ENCODE measurements around the gene SLC27A4. TPM values are rescaled to one million over a fixed set of nuclear protein-coding genes. Genes with fewer than 3 reads are reported as not detected.
A peak's percentile ranks its signal among the peaks of the same experiment; 100 is the strongest.
"Not testable (repeated sequence)": the region's sequence is repeated elsewhere in the genome, so short reads cannot be mapped to it uniquely, and the experiment has no call there.

Gene SLC27A4
- total RNA-seq, 1 donor from 2014 or later = 9.4 TPM

DNA sequence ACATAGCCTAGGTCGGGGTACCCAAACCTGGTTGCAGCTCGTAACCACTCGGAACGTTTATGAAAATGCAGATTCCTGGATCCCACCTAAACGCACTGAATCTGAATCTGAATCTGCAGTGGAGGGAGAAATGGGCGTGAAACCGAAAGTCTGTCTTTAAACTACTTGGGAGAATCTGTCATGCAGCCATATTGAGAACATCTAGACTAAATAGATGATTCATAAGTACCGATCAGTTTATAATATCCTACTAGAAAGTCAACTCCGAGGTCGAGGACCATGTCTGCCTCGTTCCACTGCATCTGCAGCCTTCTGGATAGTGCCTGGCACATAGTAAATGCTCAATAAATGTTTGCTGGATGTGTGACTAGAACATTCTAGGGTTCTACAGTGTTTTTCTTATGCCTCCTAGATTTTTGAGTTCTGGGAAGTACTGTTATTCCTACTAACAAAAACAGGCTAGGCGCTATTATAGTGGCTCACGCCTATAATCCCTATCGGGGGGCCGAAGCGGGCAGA, 17.1 kb upstream of the SLC27A4 start:
- Histone ChIP-seq H3K4me3 (ENCODE audit: low read length in 3 of 3) (peak overlapping the region; percentile 81 to 100 (median 100)), H3K9me3 (ENCODE audit: control insufficient read depth in 3 of 3, low read length in 3 of 3) (no peaks in the 10 kb centered on the region), H3K9ac (ENCODE audit: low read depth in 1 of 3, low read length in 3 of 3) (peak overlapping the region; percentile 67 to 99 (median 98)), H3K36me3 (ENCODE audit: control insufficient read depth in 3 of 3, insufficient read depth in 3 of 3, low read length in 3 of 3) (peaks cover 20 to 35% (median 29%) of the 10 kb centered on the region in 3 donors), H3K4me1 (ENCODE audit: control insufficient read depth in 3 of 3, insufficient read depth in 3 of 3, low read length in 3 of 3) (peaks cover 18 to 32% (median 23%) of the 10 kb centered on the region in 3 donors), H3K27ac (ENCODE audit: low read depth, low read length) (peak overlapping the region; percentile 74), H3K27me3 (ENCODE audit: control insufficient read depth in 3 of 3, insufficient read depth in 3 of 3, low read length in 3 of 3) (no peaks in the 10 kb centered on the region)

DNA sequence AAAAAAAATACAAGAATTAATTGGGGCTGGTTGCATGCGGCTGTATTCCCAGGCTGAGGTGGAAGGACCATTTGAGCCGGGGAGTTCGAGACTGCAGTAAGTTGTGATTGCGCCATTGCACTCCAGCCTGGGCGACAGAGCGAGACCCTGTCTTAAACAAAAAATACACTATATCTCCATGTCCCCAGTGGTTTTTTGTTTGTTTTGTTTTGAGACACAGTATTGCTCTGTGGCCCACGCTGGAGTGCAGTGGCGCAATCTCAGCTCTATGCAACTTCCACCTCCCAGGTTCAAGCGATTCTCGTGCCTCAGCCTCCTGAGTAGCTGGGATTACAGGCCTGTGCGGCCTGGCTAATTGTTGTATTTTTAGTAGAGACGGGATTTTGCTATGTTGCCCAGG, 16.5 kb upstream of the SLC27A4 start:
- Histone ChIP-seq H3K4me1 (ENCODE audit: control insufficient read depth in 3 of 3, insufficient read depth in 3 of 3, low read length in 3 of 3) (peaks cover 18 to 32% (median 23%) of the 10 kb centered on the region in 3 donors), H3K36me3 (ENCODE audit: control insufficient read depth in 3 of 3, insufficient read depth in 3 of 3, low read length in 3 of 3) (peaks cover 21 to 40% (median 28%) of the 10 kb centered on the region in 3 donors), H3K9ac (ENCODE audit: low read depth in 1 of 3, low read length in 3 of 3) (peak overlapping the region in 2 of 3 donors; percentile 67 to 98), H3K27ac (ENCODE audit: low read depth, low read length) (no peak overlapping the region), H3K9me3 (ENCODE audit: control insufficient read depth in 3 of 3, low read length in 3 of 3) (no peaks in the 10 kb centered on the region), H3K27me3 (ENCODE audit: control insufficient read depth in 3 of 3, insufficient read depth in 3 of 3, low read length in 3 of 3) (no peaks in the 10 kb centered on the region), H3K4me3 (ENCODE audit: low read length in 3 of 3) (peak overlapping the region; percentile 81 to 100 (median 100))

DNA sequence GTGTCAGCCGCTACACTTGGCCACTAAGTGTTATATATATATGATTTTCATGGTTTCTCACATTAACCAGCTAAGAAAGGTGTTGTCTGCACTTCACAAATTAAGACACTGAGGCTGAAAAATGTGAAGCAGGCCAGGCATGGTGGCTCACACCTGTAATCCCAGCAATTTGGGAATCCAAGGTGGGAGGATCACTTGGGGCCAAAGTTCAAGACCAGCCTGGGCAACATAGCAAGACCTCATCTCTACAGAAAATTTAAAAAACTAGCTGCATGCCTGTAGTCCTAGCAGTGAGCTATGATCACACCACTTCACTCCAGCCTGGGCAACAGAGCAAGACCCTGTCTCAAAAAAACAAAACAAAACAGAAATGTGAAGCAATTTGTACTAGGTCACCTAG, 15.9 kb upstream of the SLC27A4 start:
- Histone ChIP-seq H3K4me1 (ENCODE audit: control insufficient read depth in 3 of 3, insufficient read depth in 3 of 3, low read length in 3 of 3) (peaks cover 18 to 32% (median 23%) of the 10 kb centered on the region in 3 donors), H3K27me3 (ENCODE audit: control insufficient read depth in 3 of 3, insufficient read depth in 3 of 3, low read length in 3 of 3) (no peaks in the 10 kb centered on the region), H3K36me3 (ENCODE audit: control insufficient read depth in 3 of 3, insufficient read depth in 3 of 3, low read length in 3 of 3) (peaks cover 21 to 39% (median 30%) of the 10 kb centered on the region in 3 donors), H3K9me3 (ENCODE audit: control insufficient read depth in 3 of 3, low read length in 3 of 3) (no peaks in the 10 kb centered on the region), H3K4me3 (ENCODE audit: low read length in 3 of 3) (no peak overlapping the region), H3K27ac (ENCODE audit: low read depth, low read length) (no peak overlapping the region), H3K9ac (ENCODE audit: low read depth in 1 of 3, low read length in 3 of 3) (no peak overlapping the region)

DNA sequence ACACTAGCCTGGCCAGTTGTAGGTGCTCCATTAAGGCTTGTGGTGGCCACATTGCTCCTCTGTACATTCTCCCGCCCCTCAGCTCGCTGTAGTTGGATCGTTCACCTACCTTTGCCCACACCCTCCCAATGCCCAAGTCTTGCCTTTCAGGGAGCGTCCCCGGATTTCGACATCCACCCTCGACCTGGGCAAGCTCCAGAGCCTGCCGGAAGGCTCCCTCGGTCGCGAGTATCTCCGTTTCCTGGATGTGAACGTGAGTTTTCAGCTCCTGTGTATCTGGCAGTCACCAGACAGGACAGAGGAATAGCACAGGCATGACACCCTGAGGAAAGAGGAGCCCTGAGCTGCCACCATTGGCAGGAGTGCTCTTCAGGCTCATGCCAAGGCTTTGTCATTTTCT, 14.7 kb upstream of the SLC27A4 start:
- Histone ChIP-seq H3K9me3 (ENCODE audit: control insufficient read depth in 3 of 3, low read length in 3 of 3) (no peaks in the 10 kb centered on the region), H3K27ac (ENCODE audit: low read depth, low read length) (no peak overlapping the region), H3K4me1 (ENCODE audit: control insufficient read depth in 3 of 3, insufficient read depth in 3 of 3, low read length in 3 of 3) (peaks cover 18 to 32% (median 23%) of the 10 kb centered on the region in 3 donors), H3K27me3 (ENCODE audit: control insufficient read depth in 3 of 3, insufficient read depth in 3 of 3, low read length in 3 of 3) (no peaks in the 10 kb centered on the region), H3K4me3 (ENCODE audit: low read length in 3 of 3) (no peak overlapping the region), H3K36me3 (ENCODE audit: control insufficient read depth in 3 of 3, insufficient read depth in 3 of 3, low read length in 3 of 3) (peaks cover 19 to 36% (median 30%) of the 10 kb centered on the region in 3 donors), H3K9ac (ENCODE audit: low read depth in 1 of 3, low read length in 3 of 3) (no peak overlapping the region)

DNA sequence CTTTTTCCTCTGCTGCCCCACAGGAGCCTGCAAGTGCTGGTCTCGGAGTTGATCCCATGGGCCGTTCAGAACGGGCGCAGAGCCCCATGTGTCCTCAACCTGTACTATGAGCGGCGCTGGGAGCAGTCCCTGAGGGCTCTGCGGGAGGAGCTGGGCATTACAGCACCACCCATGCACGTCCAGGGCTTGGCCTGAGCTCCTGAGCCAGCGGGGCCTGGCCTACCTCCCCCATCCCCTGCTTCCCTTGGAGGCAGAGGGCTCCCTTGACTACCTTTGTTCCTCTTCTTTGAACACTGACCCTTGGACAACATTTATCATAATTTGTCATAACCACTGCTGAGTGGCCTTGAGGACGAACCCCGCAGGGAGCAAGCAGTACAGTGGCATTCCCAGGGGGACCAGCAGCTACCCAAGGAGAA, 6.9 kb upstream of the SLC27A4 start:
- H3K27ac ChIP-seq (ENCODE audit: low read depth, low read length) = no peak overlapping the region
- peaks cover 6 to 26% (median 22%) of the 10 kb centered on the region in 3 donors for H3K36me3 ChIP-seq (ENCODE audit: control insufficient read depth in 3 of 3, insufficient read depth in 3 of 3, low read length in 3 of 3)

DNA sequence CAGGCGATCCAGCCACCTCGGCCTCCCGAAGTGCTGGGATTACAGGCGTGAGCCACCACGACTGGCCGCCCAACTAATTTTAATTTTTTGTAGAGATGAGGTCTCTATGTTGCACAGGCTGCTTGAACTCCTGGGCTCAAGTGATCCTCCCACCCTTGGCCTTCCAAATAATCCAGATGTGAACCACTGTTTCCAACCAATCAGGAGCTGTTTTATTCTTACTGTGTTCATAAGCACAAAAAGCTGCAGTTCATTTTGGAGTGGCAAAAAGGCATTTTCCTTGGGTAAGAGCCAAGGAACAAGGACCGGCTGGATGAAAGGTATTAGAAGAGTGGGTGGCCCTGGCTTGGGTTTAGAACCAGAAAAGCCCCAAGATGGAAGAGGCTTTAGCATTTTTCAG, 5.2 kb upstream of the SLC27A4 start:
- Histone ChIP-seq H3K4me1 (ENCODE audit: control insufficient read depth in 3 of 3, insufficient read depth in 3 of 3, low read length in 3 of 3) (peaks cover 4 to 5% (median 5%) of the 10 kb centered on the region in 3 donors), H3K9ac (ENCODE audit: low read depth in 1 of 3, low read length in 3 of 3) (no peak overlapping the region), H3K27ac (ENCODE audit: low read depth, low read length) (no peak overlapping the region), H3K36me3 (ENCODE audit: control insufficient read depth in 3 of 3, insufficient read depth in 3 of 3, low read length in 3 of 3) (peaks cover 6 to 20% (median 19%) of the 10 kb centered on the region in 3 donors), H3K27me3 (ENCODE audit: control insufficient read depth in 3 of 3, insufficient read depth in 3 of 3, low read length in 3 of 3) (no peaks in the 10 kb centered on the region), H3K4me3 (ENCODE audit: low read length in 3 of 3) (no peak overlapping the region), H3K9me3 (ENCODE audit: control insufficient read depth in 3 of 3, low read length in 3 of 3) (no peaks in the 10 kb centered on the region)

More for the DNA sequence above, 6.9 kb upstream of the SLC27A4 start:
- Histone ChIP-seq H3K27me3 (ENCODE audit: control insufficient read depth in 3 of 3, insufficient read depth in 3 of 3, low read length in 3 of 3) (no peaks in the 10 kb centered on the region), H3K4me1 (ENCODE audit: control insufficient read depth in 3 of 3, insufficient read depth in 3 of 3, low read length in 3 of 3) (no peaks in the 10 kb centered on the region), H3K4me3 (ENCODE audit: low read length in 3 of 3) (no peak overlapping the region), H3K9ac (ENCODE audit: low read depth in 1 of 3, low read length in 3 of 3) (no peak overlapping the region), H3K9me3 (ENCODE audit: control insufficient read depth in 3 of 3, low read length in 3 of 3) (no peaks in the 10 kb centered on the region)

DNA sequence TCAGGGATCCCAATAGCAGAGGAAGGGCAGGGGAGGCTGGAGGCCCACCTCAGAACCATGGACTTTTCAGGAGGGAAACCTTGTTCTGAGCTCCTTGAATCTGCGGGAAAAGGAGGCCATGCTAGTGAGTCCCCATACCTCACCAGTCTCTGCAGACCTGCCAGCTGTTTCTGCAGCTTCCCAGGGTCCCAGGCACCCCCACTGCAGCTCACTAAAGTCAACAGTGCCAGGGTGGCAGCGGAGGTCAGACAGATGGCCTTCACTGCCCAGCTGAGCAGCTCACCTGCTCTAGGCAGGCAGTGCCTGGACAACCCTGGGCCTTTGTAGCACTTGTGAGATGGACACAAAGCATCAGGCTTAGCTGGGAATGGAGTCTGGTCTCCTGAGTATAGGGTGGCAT, 4.4 kb upstream of the SLC27A4 start:
- Histone ChIP-seq H3K4me3 (ENCODE audit: low read length in 3 of 3) (no peak overlapping the region), H3K27ac (ENCODE audit: low read depth, low read length) (no peak overlapping the region), H3K9ac (ENCODE audit: low read depth in 1 of 3, low read length in 3 of 3) (no peak overlapping the region), H3K9me3 (ENCODE audit: control insufficient read depth in 3 of 3, low read length in 3 of 3) (no peaks in the 10 kb centered on the region), H3K4me1 (ENCODE audit: control insufficient read depth in 3 of 3, insufficient read depth in 3 of 3, low read length in 3 of 3) (peaks cover 6 to 8% (median 7%) of the 10 kb centered on the region in 3 donors), H3K27me3 (ENCODE audit: control insufficient read depth in 3 of 3, insufficient read depth in 3 of 3, low read length in 3 of 3) (no peaks in the 10 kb centered on the region), H3K36me3 (ENCODE audit: control insufficient read depth in 3 of 3, insufficient read depth in 3 of 3, low read length in 3 of 3) (peaks cover 6 to 20% (median 19%) of the 10 kb centered on the region in 3 donors)

DNA sequence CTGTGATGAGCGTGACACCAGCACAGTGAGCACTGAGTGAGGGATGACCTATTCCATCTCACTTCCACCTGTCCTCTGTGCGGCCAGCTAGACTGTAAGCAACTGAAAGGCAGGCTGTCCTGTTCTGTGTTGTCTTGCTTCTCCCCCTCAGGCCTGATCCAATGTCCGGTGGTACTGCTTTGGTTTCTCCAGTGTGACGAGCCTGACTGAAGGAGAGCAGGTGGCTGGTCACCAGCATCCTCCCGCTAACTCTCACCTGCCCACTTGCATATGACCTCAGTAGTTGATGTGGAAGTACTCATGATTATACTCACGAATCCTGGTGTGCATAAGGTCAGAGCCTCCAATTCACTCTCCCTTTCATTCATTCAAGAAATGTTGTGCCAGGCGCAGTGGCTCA, 2.4 kb upstream of the SLC27A4 start:
- Histone ChIP-seq H3K27me3 (ENCODE audit: control insufficient read depth in 3 of 3, insufficient read depth in 3 of 3, low read length in 3 of 3) (no peaks in the 10 kb centered on the region), H3K9me3 (ENCODE audit: control insufficient read depth in 3 of 3, low read length in 3 of 3) (no peaks in the 10 kb centered on the region), H3K9ac (ENCODE audit: low read depth in 1 of 3, low read length in 3 of 3) (no peak overlapping the region), H3K4me1 (ENCODE audit: control insufficient read depth in 3 of 3, insufficient read depth in 3 of 3, low read length in 3 of 3) (peaks cover 11 to 15% (median 13%) of the 10 kb centered on the region in 3 donors), H3K36me3 (ENCODE audit: control insufficient read depth in 3 of 3, insufficient read depth in 3 of 3, low read length in 3 of 3) (peaks cover 5 to 14% (median 8%) of the 10 kb centered on the region in 3 donors), H3K4me3 (ENCODE audit: low read length in 3 of 3) (no peak overlapping the region), H3K27ac (ENCODE audit: low read depth, low read length) (no peak overlapping the region)

DNA sequence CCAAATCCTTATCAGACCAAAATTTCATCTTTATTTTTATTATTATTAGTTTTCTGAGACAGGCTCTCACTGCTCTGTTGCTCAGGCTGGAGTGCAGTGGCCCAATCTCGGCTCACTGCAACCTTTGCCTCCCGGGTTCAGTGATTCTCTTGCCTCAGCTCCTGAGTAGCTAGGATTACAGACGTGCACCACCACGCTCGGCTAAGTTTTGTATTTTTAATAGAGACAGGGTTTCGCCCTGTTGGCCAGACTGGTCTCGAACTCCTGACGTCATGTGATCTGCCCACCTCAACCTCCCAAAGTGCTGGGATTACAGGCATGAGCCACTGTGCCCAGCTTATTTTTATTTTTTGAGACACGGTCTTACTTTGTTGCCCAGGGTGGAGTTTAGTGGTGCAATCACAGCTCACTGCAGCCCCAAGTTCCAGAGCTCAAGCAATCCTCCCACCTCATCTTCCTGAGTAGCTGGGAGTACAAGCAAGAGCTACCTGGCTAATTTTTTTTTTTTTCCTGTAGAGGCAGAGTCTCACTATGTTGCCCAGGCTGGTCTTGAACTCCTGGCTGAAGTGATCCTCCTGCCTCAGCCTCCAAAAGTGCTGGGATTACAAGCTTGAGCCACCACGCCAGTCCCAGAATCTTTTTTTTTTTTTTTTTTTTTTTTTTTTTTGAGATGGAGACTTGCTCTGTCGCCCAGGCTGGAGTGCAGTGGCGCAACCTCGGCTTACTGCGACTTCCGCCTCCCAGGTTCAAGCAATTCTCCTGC, 1.3 kb upstream of the SLC27A4 start:
- H3K4me3 ChIP-seq (ENCODE audit: low read length in 3 of 3) = not testable (repeated sequence)
- H3K4me1 ChIP-seq (ENCODE audit: control insufficient read depth in 3 of 3, insufficient read depth in 3 of 3, low read length in 3 of 3) = peaks cover 11 to 15% (median 13%) of the 10 kb centered on the region in 3 donors

More for the DNA sequence above, 1.3 kb upstream of the SLC27A4 start:
- H3K27me3 ChIP-seq (ENCODE audit: control insufficient read depth in 3 of 3, insufficient read depth in 3 of 3, low read length in 3 of 3); H3K9ac ChIP-seq (ENCODE audit: low read depth in 1 of 3, low read length in 3 of 3); H3K27ac ChIP-seq (ENCODE audit: low read depth, low read length); H3K9me3 ChIP-seq (ENCODE audit: control insufficient read depth in 3 of 3, low read length in 3 of 3): not testable (repeated sequence)
- peaks cover 12 to 16% (median 15%) of the 10 kb centered on the region in 3 donors for H3K36me3 ChIP-seq (ENCODE audit: control insufficient read depth in 3 of 3, insufficient read depth in 3 of 3, low read length in 3 of 3)

Measured in skeletal muscle tissue (tissue), 4 donors.